GM12872 (cell line): ENCODE results near the gene AP2S1.

Experiments used
- TF ChIP-seq, protein P1 (sequence below): IDR thresholded peaks from 3 replicates; pipeline ENCODE4 v1.5.1; 2011; ENCODE audit warnings: low read depth, mild to moderate bottlenecking, low read length, moderate library complexity; ENCODE audit not compliant: insufficient read depth

Gene AP2S1

DNA sequence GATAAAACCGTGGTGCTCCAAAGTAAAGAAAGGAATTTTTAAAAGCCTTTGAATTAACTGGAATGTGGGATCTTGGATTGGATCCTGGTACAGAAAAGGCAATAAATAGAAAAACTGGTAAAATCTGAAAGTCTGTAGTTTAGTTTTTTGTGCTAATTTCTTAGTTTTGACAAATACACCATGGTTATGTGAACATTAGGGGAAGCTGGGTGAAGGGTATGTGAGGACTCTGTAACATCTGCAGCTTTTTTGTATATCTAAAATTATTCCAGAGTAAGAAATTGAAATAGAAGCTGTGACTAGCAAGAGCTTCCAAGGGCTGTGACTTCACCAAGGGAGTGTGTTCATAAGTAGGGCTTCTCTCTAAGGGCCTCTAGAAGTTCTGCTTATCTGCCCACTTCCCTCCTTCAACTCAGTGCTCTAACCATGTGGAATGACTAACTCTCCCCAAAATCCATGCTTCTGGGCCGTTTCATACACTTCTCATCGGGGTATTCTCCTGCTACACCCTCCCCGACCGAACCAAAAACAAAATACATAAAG lies 36.7 kb upstream of the AP2S1 start:
- TF ChIP-seq, protein P1, sequence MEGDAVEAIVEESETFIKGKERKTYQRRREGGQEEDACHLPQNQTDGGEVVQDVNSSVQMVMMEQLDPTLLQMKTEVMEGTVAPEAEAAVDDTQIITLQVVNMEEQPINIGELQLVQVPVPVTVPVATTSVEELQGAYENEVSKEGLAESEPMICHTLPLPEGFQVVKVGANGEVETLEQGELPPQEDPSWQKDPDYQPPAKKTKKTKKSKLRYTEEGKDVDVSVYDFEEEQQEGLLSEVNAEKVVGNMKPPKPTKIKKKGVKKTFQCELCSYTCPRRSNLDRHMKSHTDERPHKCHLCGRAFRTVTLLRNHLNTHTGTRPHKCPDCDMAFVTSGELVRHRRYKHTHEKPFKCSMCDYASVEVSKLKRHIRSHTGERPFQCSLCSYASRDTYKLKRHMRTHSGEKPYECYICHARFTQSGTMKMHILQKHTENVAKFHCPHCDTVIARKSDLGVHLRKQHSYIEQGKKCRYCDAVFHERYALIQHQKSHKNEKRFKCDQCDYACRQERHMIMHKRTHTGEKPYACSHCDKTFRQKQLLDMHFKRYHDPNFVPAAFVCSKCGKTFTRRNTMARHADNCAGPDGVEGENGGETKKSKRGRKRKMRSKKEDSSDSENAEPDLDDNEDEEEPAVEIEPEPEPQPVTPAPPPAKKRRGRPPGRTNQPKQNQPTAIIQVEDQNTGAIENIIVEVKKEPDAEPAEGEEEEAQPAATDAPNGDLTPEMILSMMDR: no peak

DNA sequence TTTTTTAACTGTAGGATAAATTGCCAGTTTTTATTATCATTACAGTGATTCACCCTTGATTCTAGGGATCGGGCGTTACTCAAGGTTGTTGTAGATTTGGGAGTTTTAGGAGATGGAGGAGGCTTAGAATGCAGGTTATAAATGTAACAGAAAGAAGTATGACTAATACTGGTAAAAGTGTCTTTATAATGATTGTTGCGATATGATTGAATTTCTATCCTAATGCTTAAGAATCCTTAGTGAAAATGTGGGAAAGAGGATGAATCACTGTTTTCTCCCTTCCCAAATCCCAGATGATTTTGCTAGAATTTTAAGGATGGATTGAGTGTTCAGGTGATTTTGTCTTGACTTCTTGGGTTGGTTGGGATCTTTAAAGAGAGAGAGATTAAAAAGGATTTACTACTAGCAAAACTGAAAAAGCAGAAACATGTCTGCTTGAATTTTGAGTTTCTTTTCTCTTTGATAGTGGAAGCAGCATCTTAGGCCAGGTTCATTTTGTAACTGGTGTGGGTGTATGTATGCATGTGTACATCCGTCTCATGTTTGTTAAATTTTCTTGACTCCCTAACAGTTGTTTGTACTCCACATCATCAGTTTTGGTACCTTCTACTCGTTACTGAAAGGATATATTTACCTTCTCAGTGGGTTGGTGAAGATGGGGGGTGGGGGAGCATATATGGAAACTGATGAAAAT lies 36.0 kb upstream of the AP2S1 start:
- TF ChIP-seq, protein P1: no peak

DNA sequence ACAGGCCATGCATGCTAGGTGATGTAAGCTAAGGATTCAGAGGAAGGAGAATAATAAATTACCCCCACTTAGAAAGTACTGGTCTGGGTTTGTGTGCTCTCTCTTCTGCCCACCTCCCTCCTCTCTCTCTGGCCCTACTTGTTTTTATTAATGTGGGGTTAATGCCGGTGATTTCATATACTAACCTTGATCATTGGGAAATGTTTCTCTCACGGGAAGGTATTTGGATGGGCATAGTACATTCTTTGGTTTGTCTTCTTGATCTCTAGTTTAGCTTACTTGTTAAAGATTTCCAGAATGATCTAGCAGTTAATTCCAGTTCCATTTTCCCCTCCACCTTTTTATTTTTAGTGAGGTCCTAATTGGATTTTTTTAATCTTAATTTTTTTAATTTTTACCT lies 34.8 kb upstream of the AP2S1 start:
- TF ChIP-seq, protein P1: no peak

DNA sequence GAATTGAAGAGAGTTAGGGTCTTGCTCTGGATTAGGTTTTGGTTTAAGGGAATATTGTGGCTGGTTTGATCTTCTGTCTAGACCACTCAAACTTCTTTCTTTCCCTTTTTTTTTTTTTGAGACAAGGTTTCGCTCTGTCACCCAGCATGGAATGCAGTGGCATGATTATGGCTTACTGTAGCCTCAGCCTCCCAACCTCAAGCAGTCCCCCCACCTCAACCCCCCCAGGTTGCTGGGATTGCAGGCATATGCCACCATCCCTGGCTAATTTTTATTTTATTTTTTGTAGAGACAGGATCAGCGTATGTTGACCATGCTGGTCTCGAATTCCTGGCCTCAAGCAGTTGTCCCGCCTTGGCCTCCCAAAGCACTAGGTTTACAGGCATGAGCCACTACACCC lies 31.4 kb upstream of the AP2S1 start:
- TF ChIP-seq, protein P1: no peak

DNA sequence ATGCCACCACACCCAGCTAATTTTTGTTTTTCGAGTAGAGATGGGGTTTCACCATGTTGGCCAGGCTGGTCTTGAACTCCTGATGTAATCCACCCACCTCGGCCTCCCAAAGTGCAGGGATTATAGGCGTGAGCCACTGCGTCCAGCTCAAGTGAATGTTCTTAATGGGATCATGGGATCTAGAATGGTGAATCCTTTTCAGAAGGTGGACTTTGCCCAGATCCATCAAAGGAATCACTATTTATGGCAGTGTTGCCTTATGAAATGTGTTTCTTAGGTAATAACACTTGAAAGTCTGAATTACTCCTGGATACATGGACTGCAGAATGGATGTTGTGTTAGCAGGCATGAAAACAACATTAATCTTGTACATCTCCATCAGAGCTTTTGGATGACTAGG lies 30.4 kb upstream of the AP2S1 start:
- TF ChIP-seq, protein P1: no peak

DNA sequence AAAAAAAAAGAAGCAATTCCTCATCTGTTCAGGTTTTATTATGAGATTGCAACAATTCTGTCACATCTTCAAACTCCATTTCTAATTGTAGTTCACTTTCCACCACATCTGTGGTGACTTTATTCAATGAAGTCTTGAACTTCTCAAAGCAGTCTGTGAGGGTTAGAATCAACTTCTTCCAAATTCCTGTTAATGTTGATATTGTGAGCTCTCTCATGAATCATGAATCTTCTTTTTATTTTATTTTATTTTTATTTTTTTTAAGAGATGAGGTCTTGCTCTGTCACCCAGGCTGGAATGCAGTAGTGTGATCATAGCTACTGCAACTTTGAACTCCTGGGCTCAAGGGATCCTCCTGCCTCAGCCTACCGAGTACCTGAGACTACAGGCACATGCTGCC lies 29.8 kb upstream of the AP2S1 start:
- TF ChIP-seq, protein P1: no peak

DNA sequence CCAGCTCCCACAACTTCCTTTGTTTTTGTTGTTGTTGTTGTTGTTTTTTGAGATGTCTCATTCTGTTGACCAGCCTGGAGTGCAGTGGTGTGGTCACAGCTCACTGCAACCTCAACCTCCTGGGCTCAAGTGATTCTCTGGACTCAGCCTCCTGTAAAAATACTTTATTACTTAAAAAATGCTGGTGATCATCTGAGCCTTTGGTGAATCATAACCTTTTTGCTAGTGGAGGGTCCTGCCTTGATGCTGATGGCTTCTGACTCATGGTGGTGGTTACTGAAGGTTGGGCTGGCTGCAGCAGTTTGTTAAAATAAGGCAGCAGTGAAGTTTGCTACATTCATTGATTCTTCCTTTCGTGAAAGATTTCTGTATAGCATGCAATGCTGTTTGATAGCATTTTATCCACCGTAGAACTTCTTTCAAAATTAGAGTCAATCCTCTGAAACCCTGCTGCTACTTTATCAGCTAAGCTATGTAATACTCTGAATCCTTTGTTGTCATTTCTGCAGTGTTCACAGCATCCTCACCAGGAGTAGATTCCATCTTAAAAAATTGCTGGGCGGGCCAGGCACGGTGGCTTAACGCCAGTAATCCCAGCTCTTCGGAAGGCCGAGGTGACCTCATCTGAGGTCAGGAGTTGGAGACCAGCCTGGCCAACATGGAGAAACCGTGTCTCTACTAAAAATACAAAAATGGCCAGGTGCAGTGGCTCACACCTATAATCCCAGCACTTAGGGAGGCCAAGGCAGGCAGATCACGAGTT lies 28.1 kb upstream of the AP2S1 start:
- TF ChIP-seq, protein P1: no peak
